T1000 (cell line): ENCODE data around the gene ARHGAP25.

ENCODE experiments used
- DNase-seq: peaks from one replicate; lab custom pipeline; 2025; ENCODE audit warnings: mixed read lengths; lab: John Stamatoyannopoulos, UW

Gene ARHGAP25

DNA sequence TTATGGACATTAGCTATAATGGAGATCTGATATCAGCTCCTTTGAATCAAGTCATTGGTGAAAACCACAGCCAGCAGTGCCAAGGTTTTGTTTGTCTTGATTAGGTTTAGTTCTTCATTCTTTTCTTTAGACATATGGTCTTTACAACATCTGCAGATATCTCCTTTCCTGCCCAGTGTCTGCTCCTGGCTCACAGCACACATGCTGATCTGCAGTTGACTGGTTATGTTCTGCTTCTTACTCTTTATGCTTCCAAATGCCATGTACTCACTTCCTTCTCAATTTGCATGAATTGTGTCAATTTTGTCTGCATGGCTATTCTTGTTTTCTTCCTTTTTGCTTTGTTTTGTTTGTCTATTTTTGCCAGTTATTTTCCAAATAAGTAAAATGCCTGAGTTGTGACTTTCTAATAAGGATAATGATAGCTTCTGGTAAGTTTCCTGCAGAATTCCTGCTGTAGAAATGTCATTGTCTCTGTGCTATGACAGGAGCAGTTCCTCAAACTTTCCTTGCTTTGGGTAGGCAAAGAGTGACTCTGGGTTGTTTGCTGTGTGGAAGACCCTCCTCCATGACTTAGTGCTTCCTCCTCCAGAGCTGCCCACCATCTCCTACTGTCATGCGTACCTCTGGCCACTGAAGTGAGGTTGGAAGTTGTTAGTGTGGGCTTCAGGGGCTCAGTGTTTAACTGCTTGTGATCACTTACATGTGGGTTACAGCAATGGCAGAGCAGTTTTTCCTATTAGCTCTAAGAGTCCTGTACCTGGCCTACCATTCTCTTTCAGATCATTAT, 8.2 kb downstream of the ARHGAP25 start:
- no peak for DNase-seq

GRCh38 chr2:68743531-68743930, 8.9 kb downstream of the ARHGAP25 start:
- no peak for DNase-seq

GRCh38 chr2:68744366-68744912, 9.8 kb downstream of the ARHGAP25 start:
- no peak for DNase-seq

DNA sequence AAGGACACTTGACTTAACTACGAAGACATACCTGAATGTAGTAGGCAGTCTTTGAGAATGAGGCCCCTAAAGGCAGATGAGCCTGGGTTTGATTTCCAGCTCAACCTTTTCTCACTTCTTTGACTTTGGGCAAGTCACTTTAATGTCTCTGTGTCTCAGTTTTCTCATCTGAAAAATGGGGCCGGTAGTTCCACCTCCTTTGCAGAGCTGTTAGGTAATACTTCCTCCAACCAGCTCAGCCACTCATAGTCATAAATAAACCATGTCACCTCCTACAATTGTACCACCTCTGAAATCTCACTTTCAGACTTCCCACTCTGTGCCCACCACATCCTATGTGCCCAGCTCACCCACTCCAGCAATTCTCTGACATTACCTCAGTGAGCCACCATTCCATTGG, 10.4 kb downstream of the ARHGAP25 start:
- DNase-seq = no peak

- no peak for DNase-seq
These were observed 11.8 kb downstream of the ARHGAP25 start for GRCh38 chr2:68746408-68746807.

GRCh38 chr2:68747413-68747812, 12.8 kb downstream of the ARHGAP25 start:
- DNase-seq = no peak

DNA sequence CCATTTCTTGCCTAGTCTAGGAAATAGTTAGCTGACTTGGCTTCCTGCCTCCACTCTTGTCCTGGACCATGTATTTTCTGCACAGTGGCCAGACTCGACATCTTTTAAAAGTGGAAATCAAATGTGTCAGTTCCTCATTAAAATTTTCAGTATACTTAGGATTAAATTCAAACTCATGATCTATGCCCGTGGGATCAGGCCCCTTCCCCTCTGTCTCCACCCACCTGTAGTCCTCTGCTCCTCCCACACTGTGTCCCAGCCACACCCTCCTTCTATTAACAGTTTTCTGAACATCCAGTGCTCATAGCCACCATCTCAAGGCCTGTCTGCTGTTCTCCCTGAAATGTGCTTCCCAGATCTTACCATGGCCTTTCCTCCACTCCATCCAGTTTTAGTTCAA, 13.3 kb downstream of the ARHGAP25 start:
- DNase-seq = no peak

DNA sequence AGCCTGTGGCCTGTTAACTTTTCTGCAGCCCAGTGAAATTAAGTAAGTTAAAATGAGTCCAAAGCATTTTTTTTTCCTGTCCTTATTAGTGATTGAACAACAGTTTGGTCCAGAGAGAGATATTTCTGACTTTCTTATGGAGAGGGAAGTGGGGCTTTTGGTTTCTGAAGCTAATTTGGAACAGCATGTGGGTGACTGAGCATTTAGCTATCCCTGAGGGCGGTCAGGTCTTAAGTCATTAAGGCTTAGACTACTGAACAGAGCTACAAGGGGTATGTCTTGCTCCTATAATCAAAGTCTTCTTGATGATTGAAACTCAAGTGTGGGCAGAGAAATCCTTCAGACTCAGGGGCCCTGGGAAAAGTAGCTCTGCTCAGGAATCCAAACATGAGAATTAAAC, 14.0 kb downstream of the ARHGAP25 start:
- no peak for DNase-seq

- no peak for DNase-seq
These were observed 14.7 kb downstream of the ARHGAP25 start for GRCh38 chr2:68749345-68749744.

DNA sequence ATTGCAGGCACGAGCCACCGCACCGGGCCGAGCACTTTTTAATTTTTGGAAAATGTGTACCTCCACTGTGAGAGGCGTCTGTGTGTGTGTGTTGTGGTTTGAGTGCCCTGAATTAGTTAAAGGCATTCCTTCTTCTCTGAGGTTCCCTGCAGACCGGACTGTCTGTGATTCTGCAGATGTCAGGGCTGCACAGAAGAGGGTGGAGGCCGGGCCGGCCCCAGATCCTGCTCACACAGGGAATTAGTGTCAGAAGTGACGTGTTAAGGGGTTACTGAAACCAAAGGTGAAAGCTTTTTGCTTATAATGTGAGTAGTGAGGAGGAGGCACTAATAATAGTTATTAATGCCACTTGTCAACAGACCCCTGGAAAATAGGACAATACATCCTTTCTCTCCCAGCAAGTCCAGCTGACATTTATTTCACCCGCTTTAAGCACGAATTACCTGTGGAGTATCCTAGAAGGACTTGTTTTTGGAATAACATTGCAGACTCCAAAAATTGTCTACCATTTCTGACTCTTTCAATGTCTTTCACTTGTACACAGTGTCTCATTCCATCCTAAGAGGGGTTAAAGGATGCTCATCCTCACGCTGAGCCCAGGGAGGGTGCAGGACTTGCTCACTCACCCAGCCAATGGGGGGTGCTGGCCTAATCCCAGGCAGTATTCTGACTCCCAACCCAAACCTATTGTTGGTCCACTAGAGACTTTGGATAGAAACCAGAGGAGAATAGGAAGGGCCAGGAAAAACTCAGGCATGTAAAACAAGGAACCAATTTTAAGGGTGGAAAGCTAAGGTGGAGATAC, 16.2 kb downstream of the ARHGAP25 start:
- DNase-seq = no peak

- peak; percentile 85 for DNase-seq
These were observed 17.1 kb downstream of the ARHGAP25 start for GRCh38 chr2:68751397-68752339.

DNA sequence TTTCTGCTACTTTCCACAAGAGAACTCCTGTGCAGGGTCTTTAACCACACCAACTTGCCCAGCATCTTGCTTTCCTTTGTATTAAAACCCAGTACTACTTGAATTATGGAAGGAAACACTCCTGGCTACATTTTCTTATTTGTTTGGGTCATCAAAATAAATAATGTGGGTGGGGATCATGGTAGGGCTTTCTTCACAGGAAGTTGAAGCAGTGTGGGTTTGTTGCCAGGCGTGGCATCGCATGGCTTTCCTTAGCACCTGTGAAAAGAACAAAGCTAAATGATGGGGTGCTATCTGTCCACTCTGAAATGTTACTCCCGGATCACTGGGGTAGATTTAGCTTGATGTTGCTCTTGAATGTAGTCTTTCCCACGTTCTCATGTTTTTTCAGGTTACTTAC, 18.7 kb downstream of the ARHGAP25 start:
- DNase-seq = no peak

DNA sequence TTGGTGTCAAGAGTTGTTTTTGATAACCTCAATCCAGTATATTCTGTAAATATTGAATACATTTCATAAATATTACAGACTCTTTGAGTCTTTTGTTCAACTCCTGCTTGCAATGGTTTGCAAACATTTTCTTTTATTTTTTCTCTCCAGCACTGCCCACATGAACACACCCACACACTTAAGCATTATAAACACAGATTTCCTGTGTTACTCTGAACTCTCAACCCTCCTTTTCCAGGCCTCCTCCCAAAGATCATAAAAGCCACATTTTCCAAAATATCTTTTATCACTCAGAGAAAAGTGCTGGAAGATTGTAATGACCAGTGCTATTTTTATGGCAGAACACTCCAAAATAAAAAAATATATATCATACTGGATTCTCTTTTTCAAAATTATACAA, 20.5 kb downstream of the ARHGAP25 start:
- DNase-seq = no peak

- DNase-seq = no peak
These were observed 21.6 kb downstream of the ARHGAP25 start for GRCh38 chr2:68756178-68756577.

- DNase-seq = no peak
These were observed 22.5 kb downstream of the ARHGAP25 start for GRCh38 chr2:68757081-68757480.

DNA sequence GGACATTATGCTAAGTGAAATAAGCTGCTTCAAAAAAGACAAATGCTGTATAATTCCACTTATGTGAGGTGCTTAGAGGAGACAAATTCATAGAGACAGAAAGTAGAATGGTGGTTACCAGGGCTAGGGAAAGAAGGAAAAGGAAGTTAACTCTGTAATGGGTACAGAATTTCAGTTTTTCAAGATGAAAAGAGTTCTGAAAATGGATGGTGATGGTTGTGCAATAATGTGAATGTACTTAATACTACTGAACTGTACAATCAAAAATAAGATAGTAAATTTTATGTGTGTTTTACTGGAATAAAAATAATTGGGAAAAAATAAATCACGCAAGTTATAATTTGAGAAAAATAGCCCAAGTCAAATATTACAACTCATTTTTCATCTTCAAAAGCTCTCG, 27.5 kb downstream of the ARHGAP25 start:
- no peak for DNase-seq

DNA sequence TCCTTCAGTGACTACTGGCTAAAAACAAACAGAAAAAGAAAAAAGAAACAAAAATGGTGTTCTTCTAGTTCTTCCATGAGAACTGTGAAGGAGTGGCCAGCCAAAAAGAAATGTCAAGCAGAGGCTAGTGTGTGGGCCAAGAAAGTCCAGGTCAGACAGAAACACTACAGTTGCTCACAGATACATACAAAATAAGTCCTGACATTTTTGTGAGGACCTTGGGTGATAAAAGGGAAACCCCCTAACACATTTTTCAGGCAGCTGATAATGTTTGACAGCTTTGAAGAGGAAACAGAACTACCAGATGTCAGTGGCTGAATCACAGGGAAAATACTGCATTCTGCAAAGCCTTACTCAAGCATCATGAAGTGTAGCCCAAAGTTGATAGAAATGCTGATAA, 28.1 kb downstream of the ARHGAP25 start:
- DNase-seq = no peak

DNA sequence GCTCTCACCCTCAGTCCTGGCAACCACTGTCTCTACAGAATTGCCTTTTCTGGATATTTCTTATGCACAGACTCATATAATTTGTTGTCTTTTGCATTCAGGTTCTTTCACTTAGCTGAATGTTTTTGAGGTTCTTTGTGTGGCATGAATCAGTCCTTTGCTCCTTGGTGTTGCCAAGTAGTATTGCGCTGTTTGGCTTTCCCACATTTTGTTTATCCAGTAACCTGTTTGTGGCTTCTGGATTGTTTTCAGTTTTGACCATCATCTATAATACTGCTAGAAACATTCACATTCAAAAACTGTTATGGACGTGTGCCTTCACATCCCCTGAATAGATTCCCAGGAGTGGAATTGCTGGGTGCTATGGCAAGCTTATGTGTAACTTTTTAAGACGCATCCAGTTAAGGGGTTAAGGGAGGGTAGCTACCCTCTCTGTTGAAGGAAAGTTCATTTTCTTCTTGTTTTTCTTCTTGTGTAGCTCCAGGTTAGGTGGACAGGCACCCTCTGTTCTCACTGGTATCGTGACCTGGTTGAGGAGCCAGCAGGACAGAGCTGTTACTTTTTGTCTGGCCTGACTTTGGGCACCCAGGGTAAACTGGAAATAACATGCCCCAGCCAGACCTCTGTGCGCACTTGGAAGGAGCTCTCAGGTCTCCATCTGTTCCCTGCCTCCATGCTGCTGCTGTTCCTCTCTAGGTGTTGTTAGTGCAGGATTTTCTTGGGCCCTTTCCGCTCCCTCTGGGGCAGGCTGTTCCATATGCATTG, 29.6 kb downstream of the ARHGAP25 start:
- DNase-seq = no peak

- no peak for DNase-seq
These were observed 30.2 kb downstream of the ARHGAP25 start for GRCh38 chr2:68764806-68765311.

- DNase-seq = no peak
These were observed 31.2 kb downstream of the ARHGAP25 start for GRCh38 chr2:68765739-68766375.
